Right lobe of liver (tissue), 4 donors: Measurements from ENCODE around the gene CRNKL1.

Experiments
- POLR2A ChIP-seq: fragments of 450-650 bp; IDR thresholded peaks from one replicate; pipeline ENCODE4 v1.6.1; 2017; ENCODE audit warnings: antibody characterized with exemption, mild to moderate bottlenecking
- TF ChIP-seq, protein P1 (sequence below), 4 donors: fragments of 200-600 bp in 3 of 4; fragments of 450-650 bp in 1 of 4; IDR thresholded peaks; one replicate each; pipeline versions ENCODE4 v1.5.1 to v1.8.0; 2016 to 2022; ENCODE audit warnings: antibody characterized with exemption in 4 of 4, mild to moderate bottlenecking in 2 of 4
- donor health status: DM: no; HTN: no; CAD: no.
- donor health status: DM: no; HTN: no; CAD: no.
- donor health status: DM: no; HTN: yes; CAD: no.

DNA sequence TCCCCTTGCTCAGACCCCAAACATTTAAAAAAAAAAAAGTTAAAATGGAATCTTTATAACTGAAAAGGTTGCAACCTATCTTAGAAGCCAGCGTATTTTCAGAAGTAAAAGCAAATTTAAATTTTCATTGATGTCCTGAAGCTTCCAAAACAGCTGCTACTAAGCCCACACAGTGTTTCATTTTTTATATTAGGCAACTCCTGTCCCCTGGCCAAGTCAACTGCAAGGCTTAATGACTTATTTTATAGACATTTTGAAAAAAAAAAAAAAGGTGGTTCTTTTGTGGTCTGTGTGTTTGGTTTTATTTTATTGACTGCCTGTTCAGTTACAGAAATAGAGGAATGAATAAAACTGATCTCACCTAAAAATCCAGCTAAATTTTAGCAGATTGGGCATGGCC is 13.1 kb upstream of the CRNKL1 start:
- TF ChIP-seq POLR2A, result no peak
- TF ChIP-seq, protein P1, sequence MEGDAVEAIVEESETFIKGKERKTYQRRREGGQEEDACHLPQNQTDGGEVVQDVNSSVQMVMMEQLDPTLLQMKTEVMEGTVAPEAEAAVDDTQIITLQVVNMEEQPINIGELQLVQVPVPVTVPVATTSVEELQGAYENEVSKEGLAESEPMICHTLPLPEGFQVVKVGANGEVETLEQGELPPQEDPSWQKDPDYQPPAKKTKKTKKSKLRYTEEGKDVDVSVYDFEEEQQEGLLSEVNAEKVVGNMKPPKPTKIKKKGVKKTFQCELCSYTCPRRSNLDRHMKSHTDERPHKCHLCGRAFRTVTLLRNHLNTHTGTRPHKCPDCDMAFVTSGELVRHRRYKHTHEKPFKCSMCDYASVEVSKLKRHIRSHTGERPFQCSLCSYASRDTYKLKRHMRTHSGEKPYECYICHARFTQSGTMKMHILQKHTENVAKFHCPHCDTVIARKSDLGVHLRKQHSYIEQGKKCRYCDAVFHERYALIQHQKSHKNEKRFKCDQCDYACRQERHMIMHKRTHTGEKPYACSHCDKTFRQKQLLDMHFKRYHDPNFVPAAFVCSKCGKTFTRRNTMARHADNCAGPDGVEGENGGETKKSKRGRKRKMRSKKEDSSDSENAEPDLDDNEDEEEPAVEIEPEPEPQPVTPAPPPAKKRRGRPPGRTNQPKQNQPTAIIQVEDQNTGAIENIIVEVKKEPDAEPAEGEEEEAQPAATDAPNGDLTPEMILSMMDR (IDR thresholded peaks at IDR 0.05), result no peak
